Lower leg skin (tissue), 3 donors: ENCODE results near the gene RAP1GAP2.

Experiments used
- POLR2A ChIP-seq, 2 donors: fragments of 450-650 bp; IDR thresholded peaks; one replicate each; pipeline ENCODE4 v1.6.1; 2016 to 2017; ENCODE audit warnings: antibody characterized with exemption in 2 of 2, mild to moderate bottlenecking in 1 of 2, moderate library complexity in 1 of 2
- TF ChIP-seq, protein P1 (sequence below), 3 donors: fragments of 450-650 bp; IDR thresholded peaks; one replicate each; pipeline ENCODE4 v1.5.1; 2016; ENCODE audit warnings: antibody characterized with exemption in 3 of 3, mild to moderate bottlenecking in 3 of 3, moderate library complexity in 2 of 3

DNA sequence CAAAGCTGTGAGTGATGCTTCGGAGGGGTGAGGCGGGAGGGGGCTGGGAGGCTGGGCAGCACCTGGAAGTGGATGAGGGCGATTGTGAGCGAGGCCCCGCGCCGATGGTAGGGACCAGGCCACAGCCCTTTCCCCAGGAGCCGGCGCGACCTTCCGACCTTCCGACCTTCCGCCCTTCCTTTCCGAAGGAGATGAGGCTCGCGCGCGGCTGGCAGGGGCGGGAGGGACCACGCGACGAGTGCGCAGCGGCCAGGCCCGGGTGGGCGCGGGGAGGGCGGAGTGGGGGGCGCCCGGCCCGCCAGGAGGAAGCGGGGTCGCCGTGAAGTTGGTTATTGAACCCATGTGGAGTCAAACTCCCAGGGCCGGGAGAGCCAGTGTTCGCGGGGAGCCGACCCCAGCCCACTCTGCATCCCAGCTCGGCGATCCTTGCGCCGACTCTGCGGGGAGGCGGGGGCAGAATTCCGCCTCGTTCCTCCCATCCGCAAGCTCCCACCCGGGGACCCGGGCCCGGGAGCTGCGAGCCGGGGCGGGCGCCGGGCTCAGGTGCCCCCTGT lies 56.6 kb downstream of the RAP1GAP2 start:
- TF ChIP-seq, protein P1, sequence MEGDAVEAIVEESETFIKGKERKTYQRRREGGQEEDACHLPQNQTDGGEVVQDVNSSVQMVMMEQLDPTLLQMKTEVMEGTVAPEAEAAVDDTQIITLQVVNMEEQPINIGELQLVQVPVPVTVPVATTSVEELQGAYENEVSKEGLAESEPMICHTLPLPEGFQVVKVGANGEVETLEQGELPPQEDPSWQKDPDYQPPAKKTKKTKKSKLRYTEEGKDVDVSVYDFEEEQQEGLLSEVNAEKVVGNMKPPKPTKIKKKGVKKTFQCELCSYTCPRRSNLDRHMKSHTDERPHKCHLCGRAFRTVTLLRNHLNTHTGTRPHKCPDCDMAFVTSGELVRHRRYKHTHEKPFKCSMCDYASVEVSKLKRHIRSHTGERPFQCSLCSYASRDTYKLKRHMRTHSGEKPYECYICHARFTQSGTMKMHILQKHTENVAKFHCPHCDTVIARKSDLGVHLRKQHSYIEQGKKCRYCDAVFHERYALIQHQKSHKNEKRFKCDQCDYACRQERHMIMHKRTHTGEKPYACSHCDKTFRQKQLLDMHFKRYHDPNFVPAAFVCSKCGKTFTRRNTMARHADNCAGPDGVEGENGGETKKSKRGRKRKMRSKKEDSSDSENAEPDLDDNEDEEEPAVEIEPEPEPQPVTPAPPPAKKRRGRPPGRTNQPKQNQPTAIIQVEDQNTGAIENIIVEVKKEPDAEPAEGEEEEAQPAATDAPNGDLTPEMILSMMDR (IDR thresholded peaks at IDR 0.05): no peak
- no peak for TF ChIP-seq POLR2A (IDR thresholded peaks at IDR 0.05)
